Activated naive CD4-positive, alpha-beta T cell (primary cell): ENCODE data around the gene RGS7.
"Not testable (repeated sequence)": the region's sequence is repeated elsewhere in the genome, so short reads cannot be mapped to it uniquely, and the experiment has no call there.

Source experiments
- DNase-seq, 4 experiments: peaks; one replicate each; lab custom pipeline; 2025; lab: John Stamatoyannopoulos, UW

The RGS7 gene

GRCh38 chr1:241271427-241271826 lies 85.6 kb downstream of the RGS7 start:
- no peak for DNase-seq

- DNase-seq, result no peak
These were observed 87.0 kb downstream of the RGS7 start for GRCh38 chr1:241270016-241270415.

GRCh38 chr1:241269116-241269515 lies 87.9 kb downstream of the RGS7 start:
- DNase-seq, result no peak

- DNase-seq, result no peak
These were observed 90.9 kb downstream of the RGS7 start for GRCh38 chr1:241266121-241266520.

- DNase-seq, result no peak
These were observed 91.6 kb downstream of the RGS7 start for GRCh38 chr1:241265428-241265827.

GRCh38 chr1:241263346-241263745 lies 93.7 kb downstream of the RGS7 start:
- no peak for DNase-seq

GRCh38 chr1:241253471-241253870 lies 103.5 kb downstream of the RGS7 start:
- DNase-seq, result no peak

- DNase-seq, result no peak
These were observed 106.5 kb downstream of the RGS7 start for GRCh38 chr1:241250465-241250864.

- DNase-seq, result no peak
These were observed 116.9 kb downstream of the RGS7 start for GRCh38 chr1:241240069-241240468.

GRCh38 chr1:241237873-241238272 lies 119.1 kb downstream of the RGS7 start:
- no peak for DNase-seq

- no peak for DNase-seq
These were observed 121.6 kb downstream of the RGS7 start for GRCh38 chr1:241235256-241235897.

GRCh38 chr1:241229711-241230110 lies 127.3 kb downstream of the RGS7 start:
- no peak for DNase-seq

GRCh38 chr1:241229216-241229615 lies 127.8 kb downstream of the RGS7 start:
- DNase-seq, result no peak

- DNase-seq, result no peak
These were observed 128.7 kb downstream of the RGS7 start for GRCh38 chr1:241228339-241228738.

- no peak for DNase-seq
These were observed 131.3 kb downstream of the RGS7 start for GRCh38 chr1:241225741-241226140.

- not testable (repeated sequence) for DNase-seq
These were observed 132.8 kb downstream of the RGS7 start for GRCh38 chr1:241224189-241224588.

GRCh38 chr1:241222813-241223212 lies 134.2 kb downstream of the RGS7 start:
- DNase-seq, result not testable (repeated sequence)

GRCh38 chr1:241221319-241221718 lies 135.7 kb downstream of the RGS7 start:
- DNase-seq, result no peak

- not testable (repeated sequence) for DNase-seq
These were observed 136.1 kb downstream of the RGS7 start for GRCh38 chr1:241220913-241221312.

- DNase-seq, result no peak
These were observed 137.6 kb downstream of the RGS7 start for GRCh38 chr1:241219449-241219848.

- DNase-seq, result no peak
These were observed 139.5 kb downstream of the RGS7 start for GRCh38 chr1:241217516-241217915.

- no peak for DNase-seq
These were observed 141.3 kb downstream of the RGS7 start for GRCh38 chr1:241215683-241216082.

- no peak for DNase-seq
These were observed 141.8 kb downstream of the RGS7 start for GRCh38 chr1:241215203-241215602.

- DNase-seq, result no peak
These were observed 143.9 kb downstream of the RGS7 start for GRCh38 chr1:241213139-241213538.
